ENCODE measurements around the gene CRISPLD2.

DNA sequence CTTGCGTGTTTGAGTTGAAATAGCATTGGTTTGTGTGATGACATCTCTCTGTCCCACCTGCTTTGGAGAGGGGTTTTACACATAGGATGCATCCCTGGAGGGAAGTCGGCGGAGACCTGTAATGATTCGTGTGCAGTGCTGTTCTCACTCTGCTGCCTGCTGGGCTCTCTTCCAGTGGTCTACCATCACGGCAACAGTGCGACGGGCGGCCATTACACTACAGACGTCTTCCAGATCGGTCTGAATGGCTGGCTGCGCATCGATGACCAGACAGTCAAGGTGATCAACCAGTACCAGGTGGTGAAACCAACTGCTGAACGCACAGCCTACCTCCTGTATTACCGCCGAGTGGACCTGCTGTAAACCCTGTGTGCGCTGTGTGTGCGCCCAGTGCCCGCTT is 41.1 kb upstream of the CRISPLD2 start:
- TF ChIP-seq POLR2A (IDR thresholded peaks at IDR 0.05; ENCODE audit: low read length) (no peak), GATA1 (IDR thresholded peaks at IDR 0.05; ENCODE audit: low read depth, low read length) (no peak)

All from erythroblast (primary cell).